ENCODE results near the gene VSIG2. TPM values are rescaled to one million over a fixed set of nuclear protein-coding genes. Genes with fewer than 3 reads are reported as not detected.

The VSIG2 gene
- total and polyA plus RNA-seq, 2 donors (not counting 3 experiments of a cell fraction or from before 2014, with no cell fraction given) = 1.2 to 7.0 TPM

GRCh38 chr11:124758355-124759265 is 6.6 kb upstream of the VSIG2 start:
- Histone ChIP-seq H2AFZ (ENCODE audit: low read depth, low read length) (no peak overlapping the region), H3K36me3 (ENCODE audit: control insufficient read depth in 2 of 2, extremely low read depth in 1 of 2, insufficient read depth in 2 of 2, low read length in 2 of 2) (peaks cover 16 to 27% of the 10 kb centered on the region in 2 experiments), H3K27me3 (ENCODE audit: control insufficient read depth in 2 of 2, insufficient read depth in 2 of 2, low read length in 2 of 2) (no peaks in the 10 kb centered on the region), H3K79me2 (ENCODE audit: control insufficient read depth, insufficient read depth, low read length) (peaks cover 68% of the 10 kb centered on the region), H3K4me2 (ENCODE audit: insufficient read depth, low read length) (peak overlapping the region; percentile 79), H3K9me1 (replicated peaks; ENCODE audit: control insufficient read depth, extremely low read depth, insufficient read depth, low read length) (no peaks in the 10 kb centered on the region), H3K27ac (ENCODE audit: insufficient read depth, low read depth, low read length) (peak overlapping the region; percentile 97), H3K4me1 (ENCODE audit: control insufficient read depth, extremely low read depth, insufficient read depth, low read length) (peaks cover 65% of the 10 kb centered on the region), H3K9me3 (replicated peaks; ENCODE audit: control insufficient read depth, insufficient read depth, low read length) (no peaks in the 10 kb centered on the region), H3K4me3 (replicated peaks in 1 of 3; ENCODE audit: insufficient read depth in 1 of 3, low read depth in 1 of 3, low read length in 3 of 3) (peak overlapping the region; percentile 23 to 65 (median 36)), H4K20me1 (replicated peaks; ENCODE audit: control insufficient read depth, extremely low read depth, insufficient read depth, low read length) (no peaks in the 10 kb centered on the region), H3K9ac (replicated peaks; ENCODE audit: extremely low read depth, insufficient read depth, low read length) (peak overlapping the region; percentile 93)
- dilution Hi-C loops (cut with MboI; ENCODE audit: extremely low pct_ligation_motif_present, low sequenced_read_pairs) (no loop called here), intact Hi-C loops (cut with micrococcal nuclease) (loop anchor here (1.0 kb wide), 9 partner anchors 10 to 140 kb away; partner anchors contain the start of genes SIAE and SPA17)
- DNase-seq (ENCODE audit: low read depth, low spot score) (peak; percentile 81), FAIRE-seq (peak; percentile 89)
- ChIA-PET CTCF (interaction anchor here (0.8 to 13.1 kb wide), 20 partner anchors 11 to 118 kb away, joined by 3 to 301 read pairs (median 8); partner anchors contain the start of genes NRGN, SIAE, SPA17 and VSIG2), POLR2A (interaction anchor here (1.3 to 5.9 kb wide), 2 partner anchors 11 to 86 kb away, joined by 3 to 67 read pairs; no protein-coding TSS in a partner anchor)
- TF ChIP-seq JUN (IDR thresholded peaks at IDR 0.05; ENCODE audit: borderline replicate concordance, insufficient read depth, insufficient read length, low read depth) (no peak), POLR2A (IDR thresholded peaks at IDR 0.05; ENCODE audit: low read depth, low read length) (peak; percentile 42), MAX (IDR thresholded peaks at IDR 0.05; ENCODE audit: insufficient read depth, insufficient read length) (no peak), GATA2 (IDR thresholded peaks at IDR 0.05; ENCODE audit: insufficient read depth, insufficient read length, low read depth, low read length) (no peak), EZH2 (IDR thresholded peaks at IDR 0.05; ENCODE audit: borderline replicate concordance, low read depth, low read length, severe bottlenecking) (no peak), MYC (IDR thresholded peaks at IDR 0.05; ENCODE audit: low read depth, low read length) (no peak), FOS (IDR thresholded peaks at IDR 0.05; ENCODE audit: borderline replicate concordance, insufficient read depth, low read length) (no peak), POLR2AphosphoS5 (IDR thresholded peaks at IDR 0.05; ENCODE audit: insufficient read depth, low read depth, low read length) (no peak), CTCF (IDR thresholded peaks at IDR 0.05; ENCODE audit: extremely low read depth in 1 of 2, insufficient read depth in 1 of 2, low read depth in 1 of 2, low read length in 2 of 2) (peak; percentile 73 to 91)
- no TSS peak for BruUV-seq (replicated peaks)
